Measurements from ENCODE around the gene SPSB1.

The SPSB1 gene

DNA sequence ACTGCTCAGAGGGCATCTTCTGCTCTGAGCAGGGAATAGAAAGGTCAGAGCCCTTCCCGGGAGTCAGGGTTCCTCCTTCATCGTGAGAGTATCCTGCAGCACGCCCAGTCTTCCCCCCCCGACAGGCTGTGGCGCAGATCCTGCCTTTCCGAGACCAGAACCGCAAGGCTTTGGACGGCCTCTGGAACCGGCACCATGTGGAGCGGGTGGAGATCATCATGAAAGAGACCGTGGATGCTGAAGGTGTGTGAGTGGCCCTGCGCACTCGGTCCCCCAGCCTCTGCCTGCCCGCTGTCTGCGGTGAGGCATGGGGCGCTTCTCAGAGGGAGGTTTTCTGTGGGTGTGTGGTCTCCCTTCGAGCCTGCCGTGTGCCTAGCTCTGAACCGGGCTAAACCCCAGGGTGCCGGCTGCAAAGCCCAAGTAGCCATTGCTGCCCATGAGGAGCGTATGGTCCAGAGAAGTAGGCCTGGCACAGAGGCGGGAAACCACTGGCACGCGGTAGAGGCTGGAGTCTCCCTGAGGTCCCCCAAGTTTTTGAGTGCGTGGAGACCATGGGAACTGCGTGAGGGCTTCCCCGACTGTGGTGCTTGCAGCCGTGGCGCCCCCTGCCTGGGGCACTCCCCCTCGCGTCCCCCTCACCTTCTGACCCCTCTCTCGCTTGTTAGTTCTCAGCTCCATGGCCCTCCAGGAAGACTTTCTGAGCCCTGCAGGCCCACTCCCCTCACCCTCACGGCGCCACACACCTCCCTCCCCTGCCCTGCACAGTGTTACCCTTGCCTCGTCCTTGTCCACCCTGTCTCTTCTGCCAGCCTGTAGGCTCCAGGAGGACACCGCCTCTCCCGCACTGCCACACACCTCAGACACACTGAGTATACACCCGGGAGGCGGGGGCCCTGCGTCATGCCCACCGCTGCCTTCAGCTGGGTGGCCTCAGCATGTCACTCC, 45.6 kb upstream of the SPSB1 start:
- Histone ChIP-seq H3K27me3 (replicated peaks in 2 of 5; ENCODE audit: control insufficient read depth in 4 of 5, insufficient read depth in 5 of 5, low read length in 4 of 5) (peaks cover 0 to 4% (median 0%) of the 10 kb centered on the region in 5 experiments), H3K9me3 (ENCODE audit: control extremely low read depth in 1 of 5, control insufficient read depth in 4 of 5, insufficient read depth in 2 of 5, low read depth in 1 of 5, low read length in 4 of 5) (no peaks in the 10 kb centered on the region), H3K36me3 (ENCODE audit: control insufficient read depth in 4 of 4, insufficient read depth in 4 of 4, low read length in 3 of 4) (peaks cover 0 to 28% (median 1%) of the 10 kb centered on the region in 4 experiments), H3K27ac (ENCODE audit: insufficient read depth in 1 of 2, low read depth in 1 of 2, low read length in 2 of 2, poor library complexity in 1 of 2, severe bottlenecking in 2 of 2) (no peak overlapping the region), H3K4me1 (ENCODE audit: control extremely low read depth in 1 of 4, control insufficient read depth in 4 of 4, insufficient read depth in 4 of 4, low read length in 3 of 4) (peaks cover 9 to 34% (median 30%) of the 10 kb centered on the region in 4 experiments), H3K4me3 (ENCODE audit: control insufficient read depth in 1 of 7, extremely low read depth in 1 of 7, insufficient read depth in 4 of 7, low read depth in 2 of 7, low read length in 6 of 7) (no peak overlapping the region)
- ChIA-PET POLR2A (no interaction called here), CTCF (interaction anchor here (0.6 to 6.2 kb wide), 7 partner anchors 13 to 192 kb away, joined by 3 to 25 read pairs (median 3); partner anchors contain the start of gene H6PD)
- WGBS (ENCODE audit: insufficient coverage), result 97% methylated on average over 34 of the region's 41 CpGs
- DNase-seq, result no peak

DNA sequence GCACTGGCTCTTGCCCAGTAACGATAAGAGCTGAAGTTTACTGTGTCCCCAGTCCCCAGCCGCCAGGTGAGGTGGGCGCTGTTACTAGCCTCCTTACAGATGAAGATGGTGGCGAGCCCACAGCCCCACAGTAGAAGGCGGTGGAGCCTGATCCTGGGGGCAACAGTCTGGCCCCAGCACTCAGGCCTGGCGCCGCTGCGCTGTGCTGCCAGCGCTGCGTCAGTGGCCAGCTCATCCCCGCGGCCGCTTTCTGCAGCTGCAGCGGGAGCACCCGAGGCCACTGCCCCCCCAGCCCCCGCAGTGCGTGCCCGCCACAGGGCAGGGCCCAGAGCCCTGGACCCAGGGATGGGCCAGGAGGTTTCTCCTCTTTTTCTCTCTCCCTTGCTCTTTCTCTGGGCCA, 44.8 kb upstream of the SPSB1 start:
- Histone ChIP-seq H3K36me3 (ENCODE audit: control insufficient read depth in 4 of 4, insufficient read depth in 4 of 4, low read length in 3 of 4) (peaks cover 0 to 30% (median 1%) of the 10 kb centered on the region in 4 experiments), H3K27me3 (replicated peaks in 2 of 5; ENCODE audit: control insufficient read depth in 4 of 5, insufficient read depth in 5 of 5, low read length in 4 of 5) (no peaks in the 10 kb centered on the region), H3K9me3 (ENCODE audit: control extremely low read depth in 1 of 5, control insufficient read depth in 4 of 5, insufficient read depth in 2 of 5, low read depth in 1 of 5, low read length in 4 of 5) (no peaks in the 10 kb centered on the region), H3K4me3 (ENCODE audit: control insufficient read depth in 1 of 7, extremely low read depth in 1 of 7, insufficient read depth in 4 of 7, low read depth in 2 of 7, low read length in 6 of 7) (no peak overlapping the region), H3K4me1 (ENCODE audit: control extremely low read depth in 1 of 4, control insufficient read depth in 4 of 4, insufficient read depth in 4 of 4, low read length in 3 of 4) (peaks cover 9 to 26% (median 23%) of the 10 kb centered on the region in 4 experiments), H3K27ac (ENCODE audit: insufficient read depth in 1 of 2, low read depth in 1 of 2, low read length in 2 of 2, poor library complexity in 1 of 2, severe bottlenecking in 2 of 2) (no peak overlapping the region)
- 90% methylated on average over 15 of the region's 18 CpGs for WGBS (ENCODE audit: insufficient coverage)
- CTCF ChIA-PET, result interaction anchor here (1.0 to 6.2 kb wide), 8 partner anchors 8 to 192 kb away, joined by 3 to 25 read pairs (median 4); partner anchors contain the start of gene H6PD
- POLR2A ChIA-PET, result no interaction called here
- DNase-seq, result no peak

DNA sequence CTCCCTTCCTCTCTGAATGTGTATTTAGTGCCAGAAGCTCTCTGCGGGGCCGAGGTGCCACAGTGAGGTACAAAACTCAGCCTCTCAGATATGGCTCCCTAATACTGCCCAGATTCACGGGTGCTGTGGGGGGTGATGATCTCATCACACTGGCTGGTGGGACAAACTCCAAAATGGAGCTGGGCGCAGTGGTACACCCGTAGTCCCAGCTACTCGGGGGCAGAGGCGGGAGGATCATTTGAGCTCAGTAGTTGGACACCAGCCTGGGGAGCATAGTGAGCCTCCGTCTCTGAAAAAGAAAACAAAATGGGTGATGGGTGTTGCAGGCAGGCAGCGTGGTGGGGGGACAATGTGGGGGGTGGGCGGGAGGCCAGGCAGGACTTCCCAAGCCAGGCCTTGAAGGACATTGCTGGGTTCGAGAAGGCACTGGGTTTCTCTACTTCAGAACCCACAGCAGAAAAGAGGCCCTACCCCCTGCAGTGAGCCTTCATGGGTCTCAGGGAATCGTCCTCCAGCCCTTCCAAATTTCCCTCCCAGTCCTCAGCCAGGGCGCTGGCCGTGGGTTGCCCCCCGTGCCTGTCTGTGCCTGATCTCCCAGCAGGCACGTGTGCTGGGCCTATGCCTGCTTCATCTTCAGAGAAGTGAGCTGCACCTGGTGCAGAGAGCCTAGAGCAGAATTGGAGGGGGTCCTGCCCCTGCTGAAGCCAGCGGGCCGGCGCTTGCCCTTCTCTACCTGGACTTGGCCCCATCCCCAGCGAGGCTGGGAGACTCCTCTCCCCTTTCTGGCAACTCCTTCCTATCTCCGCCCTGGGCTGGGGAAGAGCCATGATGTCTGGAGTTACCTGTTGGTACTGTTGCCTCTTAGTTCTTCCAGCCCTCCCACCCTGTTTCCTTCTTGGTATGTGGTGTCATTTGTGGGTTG, 44.1 kb upstream of the SPSB1 start:
- Histone ChIP-seq H3K27ac (ENCODE audit: insufficient read depth in 1 of 2, low read depth in 1 of 2, low read length in 2 of 2, poor library complexity in 1 of 2, severe bottlenecking in 2 of 2) (no peak overlapping the region), H3K27me3 (replicated peaks in 2 of 5; ENCODE audit: control insufficient read depth in 4 of 5, insufficient read depth in 5 of 5, low read length in 4 of 5) (no peaks in the 10 kb centered on the region), H3K4me3 (ENCODE audit: control insufficient read depth in 1 of 7, extremely low read depth in 1 of 7, insufficient read depth in 4 of 7, low read depth in 2 of 7, low read length in 6 of 7) (no peak overlapping the region), H3K4me1 (ENCODE audit: control extremely low read depth in 1 of 4, control insufficient read depth in 4 of 4, insufficient read depth in 4 of 4, low read length in 3 of 4) (peaks cover 7 to 19% (median 16%) of the 10 kb centered on the region in 4 experiments), H3K36me3 (ENCODE audit: control insufficient read depth in 4 of 4, insufficient read depth in 4 of 4, low read length in 3 of 4) (peaks cover 0 to 30% (median 2%) of the 10 kb centered on the region in 4 experiments), H3K9me3 (ENCODE audit: control extremely low read depth in 1 of 5, control insufficient read depth in 4 of 5, insufficient read depth in 2 of 5, low read depth in 1 of 5, low read length in 4 of 5) (no peaks in the 10 kb centered on the region)
- ChIA-PET POLR2A (interaction anchor here (0.6 kb wide), 1 partner anchor 43 kb away, joined by 3 read pairs; no protein-coding TSS in a partner anchor), CTCF (interaction anchor here (1.0 to 6.2 kb wide), 11 partner anchors 9 to 138 kb away, joined by 3 to 25 read pairs (median 6); partner anchors contain the start of gene H6PD)
- no peak for DNase-seq
- 95% methylated on average over 8 of the region's 21 CpGs for WGBS (ENCODE audit: insufficient coverage)

DNA sequence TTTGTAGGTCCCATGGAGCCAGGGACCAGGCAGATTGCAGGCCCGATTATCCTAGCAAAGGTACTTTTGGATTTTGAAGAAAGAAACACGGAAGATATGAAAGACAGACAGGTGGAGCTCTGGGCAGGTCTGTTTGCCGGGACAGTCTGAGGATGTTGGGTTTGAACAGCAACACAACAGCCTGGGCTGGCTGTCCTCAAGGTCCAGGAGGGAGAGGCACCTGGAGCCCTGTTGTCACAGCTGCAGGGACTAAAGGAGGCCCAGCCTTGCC, 43.5 kb upstream of the SPSB1 start:
- Histone ChIP-seq H3K4me3 (ENCODE audit: control insufficient read depth in 1 of 7, extremely low read depth in 1 of 7, insufficient read depth in 4 of 7, low read depth in 2 of 7, low read length in 6 of 7) (no peak overlapping the region), H3K36me3 (ENCODE audit: control insufficient read depth in 4 of 4, insufficient read depth in 4 of 4, low read length in 3 of 4) (peaks cover 0 to 30% (median 2%) of the 10 kb centered on the region in 4 experiments), H3K27ac (ENCODE audit: insufficient read depth in 1 of 2, low read depth in 1 of 2, low read length in 2 of 2, poor library complexity in 1 of 2, severe bottlenecking in 2 of 2) (no peak overlapping the region), H3K27me3 (replicated peaks in 2 of 5; ENCODE audit: control insufficient read depth in 4 of 5, insufficient read depth in 5 of 5, low read length in 4 of 5) (no peaks in the 10 kb centered on the region), H3K9me3 (ENCODE audit: control extremely low read depth in 1 of 5, control insufficient read depth in 4 of 5, insufficient read depth in 2 of 5, low read depth in 1 of 5, low read length in 4 of 5) (no peaks in the 10 kb centered on the region), H3K4me1 (ENCODE audit: control extremely low read depth in 1 of 4, control insufficient read depth in 4 of 4, insufficient read depth in 4 of 4, low read length in 3 of 4) (peaks cover 5 to 13% (median 10%) of the 10 kb centered on the region in 4 experiments)
- CTCF ChIA-PET, result interaction anchor here (0.9 to 2.8 kb wide), 8 partner anchors 10 to 139 kb away, joined by 3 to 13 read pairs (median 6); partner anchors contain the start of gene H6PD
- no peak for DNase-seq
- 94% methylated on average over 2 of the region's 3 CpGs for WGBS (ENCODE audit: insufficient coverage)
- POLR2A ChIA-PET, result interaction anchor here (0.6 kb wide), 1 partner anchor 136 kb away, joined by 5 read pairs; no protein-coding TSS in a partner anchor

DNA sequence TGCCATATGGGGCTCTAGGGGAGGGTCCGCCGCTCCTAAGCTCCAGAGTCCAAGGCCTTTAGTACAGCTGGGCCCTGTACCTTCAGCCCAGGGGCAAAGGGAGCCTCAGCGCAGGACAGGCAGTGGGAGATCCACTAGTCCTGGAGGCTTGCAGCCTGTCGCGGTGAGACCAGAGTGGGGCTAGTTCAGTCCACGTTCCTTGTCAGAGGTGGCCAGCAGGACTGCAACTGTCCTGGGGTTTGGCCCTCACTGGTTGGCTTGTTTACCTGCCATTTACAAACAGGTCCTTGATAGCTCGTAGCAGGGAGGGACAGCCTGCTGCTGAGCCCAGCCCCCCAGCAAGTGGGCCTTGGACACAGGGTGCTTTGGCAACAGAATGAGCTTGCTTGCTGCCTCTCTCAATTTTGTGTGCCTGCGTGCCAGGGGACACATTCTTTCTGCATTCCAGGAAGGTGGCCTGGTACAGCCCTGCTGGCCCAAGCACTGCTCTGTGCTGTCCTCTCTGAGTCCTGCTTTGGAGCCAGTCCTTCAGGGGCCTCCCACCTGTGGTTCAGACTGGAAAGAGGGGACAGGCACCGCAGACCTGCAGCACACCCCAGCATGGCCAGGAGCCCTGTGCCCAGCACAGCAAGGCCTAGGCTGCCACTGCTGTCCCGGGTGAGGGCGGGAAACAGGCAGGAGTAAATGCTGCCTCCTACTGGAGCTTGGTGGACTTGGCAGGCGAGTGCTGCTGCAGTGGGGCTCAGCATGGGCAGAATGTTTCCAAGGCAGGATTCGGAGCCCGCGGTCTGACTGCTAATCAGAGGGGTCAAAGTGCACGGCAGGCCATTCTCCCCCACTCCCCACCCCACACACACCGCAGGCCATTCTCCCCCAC, 42.9 kb upstream of the SPSB1 start:
- POLR2A ChIA-PET, result interaction anchor here (0.6 kb wide), 1 partner anchor 136 kb away, joined by 5 read pairs; no protein-coding TSS in a partner anchor
- Histone ChIP-seq H3K4me1 (ENCODE audit: control extremely low read depth in 1 of 4, control insufficient read depth in 4 of 4, insufficient read depth in 4 of 4, low read length in 3 of 4) (peaks cover 0 to 7% (median 4%) of the 10 kb centered on the region in 4 experiments), H3K27ac (ENCODE audit: insufficient read depth in 1 of 2, low read depth in 1 of 2, low read length in 2 of 2, poor library complexity in 1 of 2, severe bottlenecking in 2 of 2) (no peak overlapping the region), H3K27me3 (replicated peaks in 2 of 5; ENCODE audit: control insufficient read depth in 4 of 5, insufficient read depth in 5 of 5, low read length in 4 of 5) (no peaks in the 10 kb centered on the region), H3K4me3 (ENCODE audit: control insufficient read depth in 1 of 7, extremely low read depth in 1 of 7, insufficient read depth in 4 of 7, low read depth in 2 of 7, low read length in 6 of 7) (no peak overlapping the region), H3K36me3 (ENCODE audit: control insufficient read depth in 4 of 4, insufficient read depth in 4 of 4, low read length in 3 of 4) (peaks cover 0 to 30% (median 2%) of the 10 kb centered on the region in 4 experiments), H3K9me3 (ENCODE audit: control extremely low read depth in 1 of 5, control insufficient read depth in 4 of 5, insufficient read depth in 2 of 5, low read depth in 1 of 5, low read length in 4 of 5) (no peaks in the 10 kb centered on the region)
- CTCF ChIA-PET, result interaction anchor here (0.9 to 2.8 kb wide), 11 partner anchors 8 to 139 kb away, joined by 3 to 13 read pairs (median 5); partner anchors contain the start of gene H6PD
- 94% methylated on average over 14 of the region's 17 CpGs for WGBS (ENCODE audit: insufficient coverage)
- DNase-seq, result peak in 2 of 3 donors; percentile 42 to 48
